Loucy (cell line): Measurements from ENCODE around the gene LOXL1.

Experiments used
- CTCF ChIP-seq: fragments of 200-600 bp; sonication (generic); conservative IDR thresholded peaks from 2 replicates; pipeline ENCODE4 v1.5.1; 2014; ENCODE audit warnings: mild to moderate bottlenecking, antibody characterized with exemption, low read length
- EZH2phosphoT487 ChIP-seq: fragments of 200-600 bp; IDR thresholded peaks from 2 replicates; pipeline ENCODE4 v1.6.1; 2018; ENCODE audit warnings: antibody characterized with exemption, mild to moderate bottlenecking, moderate library complexity, borderline replicate concordance

- TF ChIP-seq CTCF (no peak), EZH2phosphoT487 (no peak)
Observed at GRCh38 chr15:73912030-73912596, 14.1 kb upstream of the LOXL1 start.
